IMR-90 (cell line): Measurements from ENCODE around the gene IL1F10. TPM values are rescaled to one million over a fixed set of nuclear protein-coding genes. Genes with fewer than 3 reads are reported as not detected.

Experiments
- ATAC-seq: fragments of 200-7000 bp; cut with Tn5 transposase; 2 replicates; pipeline ENCODE4 v1.9.1; 2020; ENCODE audit warnings: low read depth, mild to moderate bottlenecking, moderate library complexity
- BruUV-seq: library from RNA; stranded (reverse); fragments of 400-500 nt; replicated peaks from 2 replicates; lab custom pipeline; 2021; lab: Mats Ljungman, UMichigan
- CTCF ChIA-PET: fragments of 300-600 bp; formaldehyde crosslinking; extraction: SDS; loops from one replicate; lab custom pipeline; 2021; ENCODE audit warnings: antibody characterized with exemption; lab: Yijun Ruan, JAX
- POLR2A ChIA-PET: fragments of 300-600 bp; sonication (Branson Sonifier 250); formaldehyde crosslinking; loops from one replicate; lab custom pipeline; 2022; ENCODE audit warnings: antibody characterized with exemption; ENCODE audit not compliant: unreplicated experiment; lab: Charles Lee
- DNase-seq: peaks from one replicate; pipeline ENCODE4 v3.0.0; 2013
- H2AFZ ChIP-seq: replicated peaks from 2 replicates; pipeline ENCODE3; 2013; ENCODE audit warnings: low read length, mild to moderate bottlenecking; ENCODE audit not compliant: poor library complexity
- H2AK5ac ChIP-seq: 2 replicates; pipeline ENCODE4 v1.6.1; 2013; ENCODE audit warnings: low read depth, low read length, inconsistent platforms
- H2AK9ac ChIP-seq: replicated peaks from 2 replicates; pipeline ENCODE3; 2013; ENCODE audit warnings: mild to moderate bottlenecking, low read depth, low read length, moderate library complexity; ENCODE audit not compliant: poor library complexity
- H2BK120ac ChIP-seq: 2 replicates; pipeline ENCODE4 v1.6.1; 2013; ENCODE audit warnings: low read depth, low read length, inconsistent platforms
- H2BK15ac ChIP-seq: 3 replicates; pipeline ENCODE4 v1.6.1; 2013; ENCODE audit warnings: low read depth, low read length, inconsistent platforms
- H2BK20ac ChIP-seq: 2 replicates; pipeline ENCODE4 v1.6.1; 2013; ENCODE audit warnings: low read depth, mild to moderate bottlenecking, inconsistent platforms, low read length, moderate library complexity
- H2BK5ac ChIP-seq: 2 replicates; pipeline ENCODE4 v1.6.1; 2013; ENCODE audit warnings: mild to moderate bottlenecking, low read depth, low read length, inconsistent platforms; ENCODE audit not compliant: poor library complexity, severe bottlenecking
- H3K14ac ChIP-seq: replicated peaks from 2 replicates; pipeline ENCODE4 v1.6.1; 2013; ENCODE audit warnings: low read depth, low read length, inconsistent platforms
- H3K18ac ChIP-seq: 2 replicates; pipeline ENCODE4 v1.6.1; 2013; ENCODE audit warnings: low read depth, low read length, control low read depth
- H3K23ac ChIP-seq: 2 replicates; pipeline ENCODE4 v1.6.1; 2013; ENCODE audit warnings: low read depth, low read length, inconsistent platforms
- H3K27ac ChIP-seq: 2 replicates; pipeline ENCODE4 v1.5.1; 2013; ENCODE audit warnings: mild to moderate bottlenecking, control low read depth, low read length; ENCODE audit not compliant: insufficient read depth
- H3K27me3 ChIP-seq: 2 replicates; pipeline ENCODE4 v1.6.1; 2013; ENCODE audit warnings: low read length; ENCODE audit not compliant: control insufficient read depth, insufficient read depth
- H3K36me3 ChIP-seq: 2 replicates; pipeline ENCODE4 v1.6.1; 2013; ENCODE audit warnings: low read length, mixed read lengths; ENCODE audit not compliant: control insufficient read depth, insufficient read depth
- H3K4ac ChIP-seq: 2 replicates; pipeline ENCODE4 v1.6.1; 2013; ENCODE audit warnings: low read depth, low read length, inconsistent platforms
- H3K4me1 ChIP-seq: 2 replicates; pipeline ENCODE4 v1.6.1; 2013; ENCODE audit warnings: low read length, mixed read lengths; ENCODE audit not compliant: control insufficient read depth, insufficient read depth
- H3K4me2 ChIP-seq: 2 replicates; pipeline ENCODE4 v1.6.1; 2013; ENCODE audit warnings: low read depth, mild to moderate bottlenecking, control low read depth, low read length, moderate library complexity
- H3K4me3 ChIP-seq: 2 replicates; pipeline ENCODE4 v1.5.1; 2013; ENCODE audit warnings: low read depth, mild to moderate bottlenecking, control low read depth, low read length, moderate library complexity; ENCODE audit not compliant: insufficient read depth
- H3K56ac ChIP-seq: 2 replicates; pipeline ENCODE4 v1.6.1; 2013; ENCODE audit warnings: low read length, inconsistent platforms; ENCODE audit not compliant: insufficient read depth; ENCODE audit errors: extremely low read depth
- H3K79me1 ChIP-seq, 2 experiments: 2 replicates each; pipeline ENCODE4 v1.6.1; 2013; ENCODE audit warnings: low read length in 2 of 2, inconsistent platforms in 1 of 2, low read depth in 1 of 2
- H3K9ac ChIP-seq: 2 replicates; pipeline ENCODE4 v1.6.1; 2013; ENCODE audit warnings: low read depth, low read length, control low read depth
- H3K9me1 ChIP-seq: 2 replicates; pipeline ENCODE4 v1.6.1; 2013; ENCODE audit warnings: low read length, inconsistent platforms; ENCODE audit not compliant: insufficient read depth
- H3K9me3 ChIP-seq: 2 replicates; pipeline ENCODE4 v1.6.1; 2013; ENCODE audit warnings: low read length; ENCODE audit not compliant: control insufficient read depth, insufficient read depth
- H4K20me1 ChIP-seq: 2 replicates; pipeline ENCODE4 v1.6.1; 2013; ENCODE audit warnings: low read length, inconsistent platforms; ENCODE audit not compliant: insufficient read depth
- H4K5ac ChIP-seq: 2 replicates; pipeline ENCODE4 v1.6.1; 2013; ENCODE audit warnings: mild to moderate bottlenecking, low read depth, low read length, control low read depth
- H4K8ac ChIP-seq, 2 experiments: 2 replicates each; pipeline ENCODE4 v1.6.1; 2013; ENCODE audit warnings: low read depth in 2 of 2, low read length in 2 of 2, control low read depth in 1 of 2, inconsistent platforms in 1 of 2
- H4K91ac ChIP-seq: 2 replicates; pipeline ENCODE4 v1.6.1; 2013; ENCODE audit warnings: low read depth, low read length, inconsistent platforms; ENCODE audit not compliant: insufficient read depth
- BHLHE40 ChIP-seq: fragments of 150-350 bp; IDR thresholded peaks from 2 replicates; pipeline ENCODE4 v1.6.1; 2016; ENCODE audit warnings: mild to moderate bottlenecking, low read depth, low read length
- CEBPB ChIP-seq: IDR thresholded peaks from 2 replicates; pipeline ENCODE4 v1.6.1; 2012; ENCODE audit warnings: low read depth, low read length, improper control_type of control experiment
- CHD1 ChIP-seq: IDR thresholded peaks from 2 replicates; pipeline ENCODE4 v1.6.1; 2012; ENCODE audit warnings: low read depth, low read length, improper control_type of control experiment
- MAFK ChIP-seq: IDR thresholded peaks from 2 replicates; pipeline ENCODE4 v1.6.1; 2012; ENCODE audit warnings: low read depth, low read length, improper control_type of control experiment
- MAZ ChIP-seq: IDR thresholded peaks from 2 replicates; pipeline ENCODE4 v1.6.1; 2012; ENCODE audit warnings: low read depth, mild to moderate bottlenecking, low read length, improper control_type of control experiment, moderate library complexity, borderline replicate concordance
- MXI1 ChIP-seq: IDR thresholded peaks from 2 replicates; pipeline ENCODE4 v1.6.1; 2012; ENCODE audit warnings: low read depth, mild to moderate bottlenecking, low read length, moderate library complexity, borderline replicate concordance
- RAD21 ChIP-seq: IDR thresholded peaks from 2 replicates; pipeline ENCODE4 v1.6.1; 2012; ENCODE audit warnings: low read length, improper control_type of control experiment
- RCOR1 ChIP-seq: IDR thresholded peaks from 2 replicates; pipeline ENCODE4 v1.6.1; 2012; ENCODE audit warnings: mild to moderate bottlenecking, low read length, improper control_type of control experiment; ENCODE audit not compliant: insufficient replicate concordance
- RFX5 ChIP-seq: IDR thresholded peaks from 2 replicates; pipeline ENCODE4 v1.8.0; 2012; ENCODE audit warnings: low read depth, mild to moderate bottlenecking, low read length, moderate library complexity
- SMC3 ChIP-seq: fragments of 150-350 bp; IDR thresholded peaks from 2 replicates; pipeline ENCODE4 v1.6.1; 2016; ENCODE audit warnings: low read depth, mild to moderate bottlenecking, antibody characterized with exemption, low read length, moderate library complexity
- WGBS, 2 experiments: methylation state at CpG; one replicate each; pipeline versions ENCODE4 v1.1.5 to v1.1.7; 2013; ENCODE audit warnings: missing lambda C conversion rate in 2 of 2; ENCODE audit not compliant: insufficient read length in 1 of 2; ENCODE audit errors: extremely low coverage in 2 of 2; 5-methylcytosine and 5-hydroxymethylcytosine counted together
- dilution Hi-C: fragments of 300-500 bp; cut with HindIII; formaldehyde crosslinking; loops from one replicate; pipeline ENCODE4 v1.14.3; 2018; ENCODE audit warnings: low sequenced_read_pairs; ENCODE audit not compliant: unreplicated experiment
- in situ Hi-C: fragments of 300-500 bp; cut with MboI; formaldehyde crosslinking; loops from 3 replicates; pipeline ENCODE4 v1.14.3; 2019; ENCODE audit warnings: low sequenced_read_pairs, inconsistent platforms, mixed read lengths
- intact Hi-C: fragments of 100-400 bp; cut with micrococcal nuclease; formaldehyde crosslinking; loops from 2 replicates; pipeline ENCODE4 v1.10.0; 2022
- polyA plus RNA-seq, 3 experiments: library from polyadenylated mRNA; depleted of rRNA; stranded (reverse); fragments of >200 nt; gene quantifications; 2 replicates each; pipeline ENCODE4 v1.2.3, GENCODE V29; 2012; ENCODE audit warnings: low replicate concordance in 1 of 3
- total RNA-seq: library from RNA; depleted of rRNA; stranded (reverse); fragments of >200 nt; gene quantifications from 2 replicates; pipeline ENCODE4 v1.2.3, GENCODE V29; 2012
- TF ChIP-seq, protein P1 (sequence below): fragments of 150-350 bp; IDR thresholded peaks from 2 replicates; pipeline ENCODE4 v1.6.1; 2017; ENCODE audit warnings: mild to moderate bottlenecking, antibody characterized with exemption, low read length, low read depth
- TF ChIP-seq, protein P2 (sequence below): conservative IDR thresholded peaks from 2 replicates; pipeline ENCODE4 v1.5.1; 2012; ENCODE audit warnings: mild to moderate bottlenecking, low read depth, low read length, improper control_type of control experiment

IL1F10 gene
- total and polyA plus RNA-seq, 2 of the 4 experiments (the other 2 are of a cell fraction) = not detected

DNA sequence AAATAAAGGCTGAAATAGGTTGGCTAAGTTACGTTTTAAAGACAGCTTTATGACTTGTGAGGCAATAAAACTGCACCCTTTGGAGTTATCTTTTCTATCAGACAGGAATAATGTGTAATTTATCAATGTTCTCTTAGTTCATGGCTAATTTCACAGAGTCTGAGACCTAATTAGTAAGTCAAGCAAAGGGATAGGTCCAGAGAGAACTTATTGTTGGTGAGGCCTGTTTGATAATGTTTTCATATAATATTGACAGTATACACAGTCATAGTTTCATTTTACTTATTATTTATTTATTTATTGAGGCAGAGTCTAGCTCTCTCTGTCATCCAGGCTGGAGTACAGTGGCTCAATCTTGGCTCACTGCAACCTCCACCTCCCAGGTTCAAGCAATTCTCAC, 10.7 kb upstream of the IL1F10 start:
- no peaks in the 10 kb centered on the region for H3K36me3 ChIP-seq
- H3K14ac ChIP-seq = no peak overlapping the region
- WGBS, 2 experiments = no CpG with 5 or more reads among the region's 1 CpG
- ChIA-PET CTCF (no interaction called here), POLR2A (no interaction called here)
- no peak for TF ChIP-seq RFX5
- TF ChIP-seq MAZ = no peak
- no peak for TF ChIP-seq CHD1
- no peak for TF ChIP-seq MAFK
- no peak for TF ChIP-seq CEBPB
- TF ChIP-seq MXI1 = no peak
- TF ChIP-seq SMC3 = no peak
- TF ChIP-seq, protein P1, sequence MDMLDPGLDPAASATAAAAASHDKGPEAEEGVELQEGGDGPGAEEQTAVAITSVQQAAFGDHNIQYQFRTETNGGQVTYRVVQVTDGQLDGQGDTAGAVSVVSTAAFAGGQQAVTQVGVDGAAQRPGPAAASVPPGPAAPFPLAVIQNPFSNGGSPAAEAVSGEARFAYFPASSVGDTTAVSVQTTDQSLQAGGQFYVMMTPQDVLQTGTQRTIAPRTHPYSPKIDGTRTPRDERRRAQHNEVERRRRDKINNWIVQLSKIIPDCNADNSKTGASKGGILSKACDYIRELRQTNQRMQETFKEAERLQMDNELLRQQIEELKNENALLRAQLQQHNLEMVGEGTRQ = no peak
- TF ChIP-seq, protein P2, sequence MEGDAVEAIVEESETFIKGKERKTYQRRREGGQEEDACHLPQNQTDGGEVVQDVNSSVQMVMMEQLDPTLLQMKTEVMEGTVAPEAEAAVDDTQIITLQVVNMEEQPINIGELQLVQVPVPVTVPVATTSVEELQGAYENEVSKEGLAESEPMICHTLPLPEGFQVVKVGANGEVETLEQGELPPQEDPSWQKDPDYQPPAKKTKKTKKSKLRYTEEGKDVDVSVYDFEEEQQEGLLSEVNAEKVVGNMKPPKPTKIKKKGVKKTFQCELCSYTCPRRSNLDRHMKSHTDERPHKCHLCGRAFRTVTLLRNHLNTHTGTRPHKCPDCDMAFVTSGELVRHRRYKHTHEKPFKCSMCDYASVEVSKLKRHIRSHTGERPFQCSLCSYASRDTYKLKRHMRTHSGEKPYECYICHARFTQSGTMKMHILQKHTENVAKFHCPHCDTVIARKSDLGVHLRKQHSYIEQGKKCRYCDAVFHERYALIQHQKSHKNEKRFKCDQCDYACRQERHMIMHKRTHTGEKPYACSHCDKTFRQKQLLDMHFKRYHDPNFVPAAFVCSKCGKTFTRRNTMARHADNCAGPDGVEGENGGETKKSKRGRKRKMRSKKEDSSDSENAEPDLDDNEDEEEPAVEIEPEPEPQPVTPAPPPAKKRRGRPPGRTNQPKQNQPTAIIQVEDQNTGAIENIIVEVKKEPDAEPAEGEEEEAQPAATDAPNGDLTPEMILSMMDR = no peak
- no peak for TF ChIP-seq RAD21
- no peak for TF ChIP-seq BHLHE40
- TF ChIP-seq RCOR1 = no peak
- H4K8ac ChIP-seq = no peak overlapping the region
- no peak overlapping the region for H2AK9ac ChIP-seq
- no peak overlapping the region for H3K9ac ChIP-seq
- no peak overlapping the region for H3K56ac ChIP-seq
- no peak overlapping the region for H4K5ac ChIP-seq
- in situ Hi-C loops = no loop called here
- no peaks in the 10 kb centered on the region for H3K4me1 ChIP-seq
- no peak overlapping the region for H2BK5ac ChIP-seq
- no peaks in the 10 kb centered on the region; the same call in 1 of the 2 replicates for H3K9me3 ChIP-seq
- no peak overlapping the region for H3K23ac ChIP-seq
- H3K27ac ChIP-seq = no peak overlapping the region
- H3K79me1 ChIP-seq = no peaks in the 10 kb centered on the region
- no peak for ATAC-seq
- no peak overlapping the region for H3K4me3 ChIP-seq
- dilution Hi-C loops = no loop called here
- no peak for DNase-seq
- H2AFZ ChIP-seq = no peak overlapping the region
- no peak overlapping the region for H2BK20ac ChIP-seq
- no TSS peak for BruUV-seq
- no peak overlapping the region for H3K4ac ChIP-seq
- H4K91ac ChIP-seq = no peak overlapping the region
- no peaks in the 10 kb centered on the region for H4K20me1 ChIP-seq
- no peak overlapping the region for H3K4me2 ChIP-seq
- no peak overlapping the region for H2BK15ac ChIP-seq
- peaks cover 3% of the 10 kb centered on the region for H3K27me3 ChIP-seq
- intact Hi-C loops = no loop called here
- no peaks in the 10 kb centered on the region for H3K9me1 ChIP-seq
- no peak overlapping the region for H2BK120ac ChIP-seq
- H2AK5ac ChIP-seq = no peak overlapping the region
- no peak overlapping the region for H3K18ac ChIP-seq
